GM12878 (cell line): ENCODE measurements around the gene APPBP2. TPM values are rescaled to one million over a fixed set of nuclear protein-coding genes. Genes with fewer than 3 reads are reported as not detected.

ENCODE experiments used
- ATAC-seq: fragments of 200-7000 bp; cut with Tn5 transposase; 3 replicates; pipeline ENCODE4 v1.9.1; 2020; ENCODE audit warnings: mild to moderate bottlenecking, moderate library complexity
- BruUV-seq: library from RNA; stranded (reverse); fragments of 400-500 nt; replicated peaks from 2 replicates; lab custom pipeline; 2021; lab: Mats Ljungman, UMichigan
- CTCF ChIA-PET: fragments of 300-600 bp; sonication (Branson Sonifier 250); formaldehyde crosslinking; extraction: SDS; loops from one replicate; lab custom pipeline; 2021; ENCODE audit warnings: inconsistent platforms; lab: Yijun Ruan, JAX
- POLR2A ChIA-PET: fragments of 350-600 bp; formaldehyde crosslinking; extraction: SDS; loops from one replicate; lab custom pipeline; 2021; ENCODE audit warnings: inconsistent platforms; lab: Charles Lee
- RAD21 ChIA-PET: fragments of 300-600 bp; sonication (Branson Sonifier 250); formaldehyde crosslinking; loops from one replicate; lab custom pipeline; 2023; ENCODE audit warnings: antibody characterized with exemption; ENCODE audit not compliant: unreplicated experiment; lab: Charles Lee
- SMC1A ChIA-PET: fragments of 300-600 bp; sonication (Branson Sonifier 250); formaldehyde crosslinking; loops from one replicate; lab custom pipeline; 2023; ENCODE audit not compliant: unreplicated experiment, uncharacterized antibody; lab: Charles Lee
- DNase-seq: peaks from one replicate; pipeline ENCODE4 v3.0.0-alpha.2; 2011; ENCODE audit warnings: low read depth, low spot score
- FAIRE-seq: peaks from 3 replicates; lab custom pipeline; 2011; peaks lifted over from hg19 to GRCh38; lab: Jason Lieb, UNC
- H2AFZ ChIP-seq: 2 replicates; pipeline ENCODE4 v1.6.0; 2011; ENCODE audit warnings: low read depth, low read length, control low read depth; ENCODE audit not compliant: control insufficient read depth
- H3K27ac ChIP-seq: 2 replicates; pipeline ENCODE4 v1.5.1; 2011; ENCODE audit warnings: control low read depth; ENCODE audit not compliant: control insufficient read depth, insufficient read depth
- H3K27me3 ChIP-seq, 2 experiments: replicated peaks in 1 of 2; 2 replicates each; pipeline versions ENCODE4 v1.6.0 to v1.6.1; 2011; ENCODE audit warnings: low read length in 1 of 2; ENCODE audit not compliant: control insufficient read depth in 2 of 2, insufficient read depth in 2 of 2
- H3K36me3 ChIP-seq, 2 experiments: 2 replicates each; pipeline ENCODE4 v1.5.1; 2011; ENCODE audit warnings: low read length in 1 of 2; ENCODE audit not compliant: control insufficient read depth in 2 of 2, insufficient read depth in 2 of 2
- H3K4me1 ChIP-seq: 2 replicates; pipeline ENCODE4 v1.6.1; 2011; ENCODE audit warnings: mild to moderate bottlenecking, low read length, moderate library complexity, mixed read lengths; ENCODE audit not compliant: control insufficient read depth, insufficient read depth
- H3K4me2 ChIP-seq: 2 replicates; pipeline ENCODE4 v1.6.0; 2011; ENCODE audit warnings: control low read depth; ENCODE audit not compliant: control insufficient read depth, insufficient read depth
- H3K4me3 ChIP-seq: fragments of 200-600 bp; sonication (generic); 2 replicates; pipeline ENCODE4 v1.5.1; 2016
- H3K79me2 ChIP-seq: 2 replicates; pipeline ENCODE4 v1.6.0; 2011; ENCODE audit warnings: low read length; ENCODE audit not compliant: control insufficient read depth, insufficient read depth
- H3K9ac ChIP-seq: 2 replicates; pipeline ENCODE4 v1.8.0; 2011; ENCODE audit warnings: low read length, control low read depth, mixed read lengths; ENCODE audit not compliant: control insufficient read depth, insufficient read depth
- H3K9me3 ChIP-seq: replicated peaks from 3 replicates; pipeline ENCODE4 v1.5.1; 2011; ENCODE audit warnings: mild to moderate bottlenecking, low read length; ENCODE audit not compliant: control insufficient read depth, insufficient read depth
- H4K20me1 ChIP-seq: 2 replicates; pipeline ENCODE4 v1.6.0; 2011; ENCODE audit not compliant: control insufficient read depth, insufficient read depth
- CBX5 ChIP-seq: sonication (generic); IDR thresholded peaks from 2 replicates; pipeline ENCODE4 v1.6.1; 2016; ENCODE audit warnings: low read depth, moderate library complexity, mild to moderate bottlenecking, inconsistent platforms
- E2F8 ChIP-seq: fragments of 450-650 bp; IDR thresholded peaks from 2 replicates; pipeline ENCODE4 v1.6.1; 2018; ENCODE audit warnings: mild to moderate bottlenecking, low read depth, moderate library complexity; ENCODE audit not compliant: partially characterized antibody
- ETV6 ChIP-seq, 2 experiments: fragments of 450-650 bp in 1 of 2; IDR thresholded peaks in 1 of 2; conservative IDR thresholded peaks in 1 of 2; 2 replicates each; pipeline ENCODE4 v1.6.1; 2014; ENCODE audit warnings: antibody characterized with exemption in 1 of 2, borderline replicate concordance in 1 of 2, low read depth in 1 of 2, mild to moderate bottlenecking in 1 of 2, moderate library complexity in 1 of 2
- JUND ChIP-seq: IDR thresholded peaks from 2 replicates; pipeline ENCODE4 v1.6.1; 2012; ENCODE audit warnings: low read depth, mild to moderate bottlenecking, low read length, improper control_type of control experiment, moderate library complexity
- NFXL1 ChIP-seq: fragments of 450-650 bp; IDR thresholded peaks from 2 replicates; pipeline ENCODE4 v1.6.1; 2017; ENCODE audit warnings: antibody characterized with exemption, mild to moderate bottlenecking, borderline replicate concordance
- SPI1 ChIP-seq: IDR thresholded peaks from 2 replicates; pipeline ENCODE4 v1.6.1; 2011; ENCODE audit warnings: low read depth, mild to moderate bottlenecking, low read length, moderate library complexity, borderline replicate concordance; ENCODE audit not compliant: insufficient read depth
- WRNIP1 ChIP-seq: IDR thresholded peaks from 2 replicates; pipeline ENCODE4 v1.6.1; 2011; ENCODE audit warnings: low read depth, low read length, improper control_type of control experiment, borderline replicate concordance
- ZBTB40 ChIP-seq: fragments of 450-650 bp; IDR thresholded peaks from 2 replicates; pipeline ENCODE4 v1.6.1; 2016; ENCODE audit warnings: mild to moderate bottlenecking, moderate library complexity, borderline replicate concordance
- ZNF274 ChIP-seq: IDR thresholded peaks from one replicate; pipeline ENCODE4 v1.8.0; 2011; ENCODE audit not compliant: insufficient read length, insufficient read depth
- WGBS: methylation state at CpG from one replicate; pipeline ENCODE4 v1.1.6; 2016; ENCODE audit warnings: low lambda C conversion rate; ENCODE audit not compliant: insufficient replicate concordance, insufficient coverage; ENCODE audit errors: missing lambda C conversion rate; 5-methylcytosine and 5-hydroxymethylcytosine counted together
- in situ Hi-C: fragments of 300-500 bp; cut with MboI; formaldehyde crosslinking; loops from 9 replicates; pipeline ENCODE4 v1.14.3; 2018; ENCODE audit warnings: mixed read lengths
- intact Hi-C: fragments of 100-400 bp; cut with micrococcal nuclease; formaldehyde crosslinking; loops from one replicate; pipeline ENCODE4 v1.14.2; 2022; ENCODE audit not compliant: unreplicated experiment
- polyA plus RNA-seq, 11 experiments: library from polyadenylated mRNA; depleted of rRNA in 4 of 11; unstranded in 6 of 11; stranded (reverse) in 5 of 11; fragments of >200 nt; fragmentation: Nextera tagmentation in 4 of 11; fragmentation: Illumina TruSeq in 1 of 11; extraction: Ambion mirVana in 4 of 11; extraction: Trizol in 1 of 11; gene quantifications; 1 replicate in 1 of 11; 2 replicates in 10 of 11; pipeline versions ENCODE4 v1.2.1 to v1.2.3, GENCODE V29; 2011 to 2016; ENCODE audit warnings: inconsistent platforms in 2 of 11, missing spikeins in 2 of 11, low read depth in 1 of 11
- total RNA-seq, 4 experiments: library from RNA; depleted of rRNA in 3 of 4; stranded (reverse); fragments of >200 nt in 3 of 4; fragmentation: Illumina TruSeq in 1 of 4; extraction: Trizol in 1 of 4; gene quantifications; 2 replicates each; pipeline versions ENCODE4 v1.2.1 to v1.2.3, GENCODE V29; 2013 to 2021

APPBP2 gene
- total and polyA plus RNA-seq, 10 of the 15 experiments (the other 5 are each of a cell fraction or from before 2014, with no cell fraction given) = 4.3 to 30.8 (median 13.1) TPM

DNA sequence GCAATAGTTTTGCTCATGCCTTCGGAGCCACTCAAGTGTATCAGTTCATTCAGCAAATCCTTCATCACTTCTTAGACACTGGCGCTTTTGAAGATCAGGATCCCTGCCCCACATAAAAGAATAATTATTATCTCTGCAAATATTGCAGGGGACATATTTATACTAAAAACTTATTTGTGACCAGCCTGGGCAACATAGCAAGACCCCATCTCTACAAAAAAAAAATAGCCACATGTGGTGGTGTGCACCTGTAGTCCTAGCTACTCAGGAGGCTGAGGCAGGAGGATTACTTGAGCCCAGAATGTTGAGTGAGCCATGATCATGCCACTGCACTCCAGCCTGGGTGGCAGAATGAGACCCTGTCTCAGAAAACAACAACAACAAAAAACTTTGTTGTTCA is 1.7 kb upstream of the APPBP2 start:
- no peaks in the 10 kb centered on the region; the same call in 2 of the 3 replicates for H3K9me3 ChIP-seq
- CTCF ChIA-PET = no interaction called here
- in situ Hi-C loops (no loop called here), intact Hi-C loops (no loop called here)
- H3K4me3 ChIP-seq = no peak overlapping the region
- H3K27me3 ChIP-seq = no peaks in the 10 kb centered on the region
- POLR2A ChIA-PET = no interaction called here
- WGBS = 98% methylated on average over 2 of the region's 2 CpGs
- FAIRE-seq (no peak), ATAC-seq (no peak), DNase-seq (no peak)
- no peaks in the 10 kb centered on the region for H4K20me1 ChIP-seq
- H3K79me2 ChIP-seq = peaks cover 45% of the 10 kb centered on the region
- TF ChIP-seq SPI1 = no peak
- H2AFZ ChIP-seq = no peak overlapping the region
- no peak overlapping the region for H3K27ac ChIP-seq
- RAD21 ChIA-PET = no interaction called here
- no TSS peak for BruUV-seq
- H3K4me1 ChIP-seq = no peaks in the 10 kb centered on the region
- no peak overlapping the region for H3K4me2 ChIP-seq
- H3K36me3 ChIP-seq = no peaks in the 10 kb centered on the region
- no peak overlapping the region for H3K9ac ChIP-seq
- SMC1A ChIA-PET = interaction anchor here (0.9 kb wide), 1 partner anchor 58 kb away, joined by 4 read pairs; no protein-coding TSS in a partner anchor

GRCh38 chr17:60526726-60527125 is 684 bp upstream of the APPBP2 start:
- Histone ChIP-seq H3K27me3 (no peaks in the 10 kb centered on the region), H3K9ac (peak overlapping the region; percentile 94), H3K36me3 (no peaks in the 10 kb centered on the region; a peak in 1 of 4 replicates), H3K9me3 (no peaks in the 10 kb centered on the region; the same call in 2 of the 3 replicates), H3K27ac (peak overlapping the region; percentile 93), H4K20me1 (no peaks in the 10 kb centered on the region), H2AFZ (peak overlapping the region; percentile 99), H3K4me1 (no peaks in the 10 kb centered on the region), H3K79me2 (peaks cover 55% of the 10 kb centered on the region), H3K4me2 (peak overlapping the region; percentile 72), H3K4me3 (peak overlapping the region; percentile 93)
- intact Hi-C loops (no loop called here), in situ Hi-C loops (no loop called here)
- RAD21 ChIA-PET = interaction anchor here (0.6 to 1.1 kb wide), 2 partner anchors 23 to 73 kb away, joined by 3 read pairs; partner anchors contain the start of gene PPM1D
- CTCF ChIA-PET = interaction anchor here (1.3 to 1.4 kb wide), 2 partner anchors 43 to 112 kb away, joined by 6 to 7 read pairs; no protein-coding TSS in a partner anchor
- no peak for ATAC-seq
- FAIRE-seq = no peak
- POLR2A ChIA-PET = interaction anchor here (0.8 kb wide), 1 partner anchor 10 kb away, joined by 3 read pairs; no protein-coding TSS in a partner anchor
- SMC1A ChIA-PET = interaction anchor here (0.7 to 1.0 kb wide), 4 partner anchors 57 to 114 kb away, joined by 3 to 4 read pairs (median 3); no protein-coding TSS in a partner anchor
- 2% methylated on average over 6 of the region's 6 CpGs for WGBS
- DNase-seq = no peak
- BruUV-seq = no TSS peak
- TF ChIP-seq ETV6 (conservative IDR thresholded peaks at IDR 0.05 in 1 of 2, IDR thresholded peaks at IDR 0.05 in 1 of 2; ENCODE audit: borderline replicate concordance in 1 of 2, low read depth in 1 of 2) (peak in 1 of 2 experiments; percentile 31; a peak in 1 of 4 replicates), ZBTB40 (peak; percentile 17; the same call in 1 of the 2 replicates), JUND (no peak), NFXL1 (peak; percentile 7; the same call in 1 of the 2 replicates), WRNIP1 (no peak), CBX5 (no peak), ZNF274 (no peak), E2F8 (no peak)
